H1 (cell line): ENCODE measurements around the gene CTSA. TPM values are rescaled to one million over a fixed set of nuclear protein-coding genes. Genes with fewer than 3 reads are reported as not detected.

Source experiments
- HDAC2 ChIP-seq, 2 experiments: fragments of 300-600 bp in 1 of 2; sonication (generic) in 1 of 2; IDR thresholded peaks; 2 replicates each; pipeline ENCODE4 v1.6.1; 2011 to 2012; ENCODE audit warnings: low read depth in 2 of 2, low read length in 2 of 2, mild to moderate bottlenecking in 2 of 2, moderate library complexity in 2 of 2, borderline replicate concordance in 1 of 2, inconsistent platforms in 1 of 2
- RAD21 ChIP-seq, 2 experiments: IDR thresholded peaks in 1 of 2; conservative IDR thresholded peaks in 1 of 2; 2 replicates each; pipeline ENCODE4 v1.6.1; 2011; ENCODE audit warnings: low read depth in 2 of 2, low read length in 2 of 2, improper control_type of control experiment in 1 of 2, inconsistent platforms in 1 of 2, mild to moderate bottlenecking in 1 of 2, moderate library complexity in 1 of 2
- polyA plus RNA-seq, 7 experiments: library from polyadenylated mRNA; depleted of rRNA in 3 of 7; stranded (reverse) in 5 of 7; unstranded in 2 of 7; fragments of >200 nt in 5 of 7; fragments of 200-250 nt in 2 of 7; gene quantifications; 1 replicate in 5 of 7; 2 replicates in 1 of 7; 4 replicates in 1 of 7; pipeline versions ENCODE4 v1.2.1 to v1.2.3, GENCODE V29; 2011 to 2013; ENCODE audit warnings: missing spikeins in 2 of 7, mixed read lengths in 2 of 7
- total RNA-seq: library from RNA; stranded (reverse); fragmentation: NEBNext Ultra II Directional; extraction: Animal tissue kit (Norgen Biotek cat#: 25700); gene quantifications from 2 replicates; pipeline ENCODE4 v1.2.1, GENCODE V29; 2021
- TF ChIP-seq, protein P1 (sequence below): fragments of 300-600 bp; sonication (generic); IDR thresholded peaks from 2 replicates; pipeline ENCODE4 v1.7.1; 2012; ENCODE audit warnings: low read length, moderate library complexity, mild to moderate bottlenecking, inconsistent platforms; ENCODE audit not compliant: insufficient replicate concordance
- TF ChIP-seq, protein P2 (sequence below): IDR thresholded peaks from 2 replicates; pipeline ENCODE4 v1.6.1; 2012; ENCODE audit warnings: inconsistent platforms
- TF ChIP-seq, protein P3 (sequence below): IDR thresholded peaks from 2 replicates; pipeline ENCODE4 v1.6.1; 2011; ENCODE audit warnings: low read depth, mild to moderate bottlenecking, low read length; ENCODE audit not compliant: insufficient read depth

Gene CTSA
- total and polyA plus RNA-seq, 2 of the 8 experiments (the other 6 are each of a cell fraction or from before 2014, with no cell fraction given) = 49.7 to 74.0 TPM

DNA sequence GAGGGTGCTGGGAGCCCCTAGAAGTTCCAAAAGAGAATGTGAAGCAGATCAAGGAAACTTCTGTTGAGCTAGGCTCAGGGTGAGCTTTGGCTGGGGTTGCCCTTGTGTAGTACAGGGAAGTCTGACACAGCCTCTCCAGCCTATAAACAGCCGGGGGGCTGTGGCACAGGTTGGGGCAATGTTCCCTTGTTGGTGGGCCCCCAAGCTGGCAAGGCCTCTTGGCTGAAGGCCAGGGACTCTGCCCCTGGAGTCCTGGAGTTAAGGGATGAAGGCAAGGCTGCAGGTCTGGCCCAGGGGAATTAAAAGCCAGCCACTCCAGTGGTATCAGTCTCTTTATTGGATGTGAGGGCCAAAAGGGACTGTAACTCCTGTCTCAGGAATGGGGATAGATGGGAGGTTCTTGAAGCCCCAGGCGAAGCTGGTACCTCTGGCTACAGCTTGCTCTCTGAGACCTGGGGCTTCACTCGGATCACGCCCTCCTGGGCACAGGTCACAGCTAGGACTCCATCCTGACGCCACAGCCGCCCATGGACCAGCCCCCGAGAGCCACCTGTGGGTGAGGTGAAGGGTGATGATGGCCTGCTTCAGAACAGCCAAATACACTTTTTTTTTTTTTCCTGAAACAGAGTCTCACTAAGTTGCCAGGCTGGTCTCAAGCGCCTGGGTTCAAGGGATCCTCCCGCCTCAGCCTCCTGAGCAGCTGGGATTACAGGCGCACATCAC, 49.6 kb upstream of the CTSA start (continued):
- TF ChIP-seq, protein P1, sequence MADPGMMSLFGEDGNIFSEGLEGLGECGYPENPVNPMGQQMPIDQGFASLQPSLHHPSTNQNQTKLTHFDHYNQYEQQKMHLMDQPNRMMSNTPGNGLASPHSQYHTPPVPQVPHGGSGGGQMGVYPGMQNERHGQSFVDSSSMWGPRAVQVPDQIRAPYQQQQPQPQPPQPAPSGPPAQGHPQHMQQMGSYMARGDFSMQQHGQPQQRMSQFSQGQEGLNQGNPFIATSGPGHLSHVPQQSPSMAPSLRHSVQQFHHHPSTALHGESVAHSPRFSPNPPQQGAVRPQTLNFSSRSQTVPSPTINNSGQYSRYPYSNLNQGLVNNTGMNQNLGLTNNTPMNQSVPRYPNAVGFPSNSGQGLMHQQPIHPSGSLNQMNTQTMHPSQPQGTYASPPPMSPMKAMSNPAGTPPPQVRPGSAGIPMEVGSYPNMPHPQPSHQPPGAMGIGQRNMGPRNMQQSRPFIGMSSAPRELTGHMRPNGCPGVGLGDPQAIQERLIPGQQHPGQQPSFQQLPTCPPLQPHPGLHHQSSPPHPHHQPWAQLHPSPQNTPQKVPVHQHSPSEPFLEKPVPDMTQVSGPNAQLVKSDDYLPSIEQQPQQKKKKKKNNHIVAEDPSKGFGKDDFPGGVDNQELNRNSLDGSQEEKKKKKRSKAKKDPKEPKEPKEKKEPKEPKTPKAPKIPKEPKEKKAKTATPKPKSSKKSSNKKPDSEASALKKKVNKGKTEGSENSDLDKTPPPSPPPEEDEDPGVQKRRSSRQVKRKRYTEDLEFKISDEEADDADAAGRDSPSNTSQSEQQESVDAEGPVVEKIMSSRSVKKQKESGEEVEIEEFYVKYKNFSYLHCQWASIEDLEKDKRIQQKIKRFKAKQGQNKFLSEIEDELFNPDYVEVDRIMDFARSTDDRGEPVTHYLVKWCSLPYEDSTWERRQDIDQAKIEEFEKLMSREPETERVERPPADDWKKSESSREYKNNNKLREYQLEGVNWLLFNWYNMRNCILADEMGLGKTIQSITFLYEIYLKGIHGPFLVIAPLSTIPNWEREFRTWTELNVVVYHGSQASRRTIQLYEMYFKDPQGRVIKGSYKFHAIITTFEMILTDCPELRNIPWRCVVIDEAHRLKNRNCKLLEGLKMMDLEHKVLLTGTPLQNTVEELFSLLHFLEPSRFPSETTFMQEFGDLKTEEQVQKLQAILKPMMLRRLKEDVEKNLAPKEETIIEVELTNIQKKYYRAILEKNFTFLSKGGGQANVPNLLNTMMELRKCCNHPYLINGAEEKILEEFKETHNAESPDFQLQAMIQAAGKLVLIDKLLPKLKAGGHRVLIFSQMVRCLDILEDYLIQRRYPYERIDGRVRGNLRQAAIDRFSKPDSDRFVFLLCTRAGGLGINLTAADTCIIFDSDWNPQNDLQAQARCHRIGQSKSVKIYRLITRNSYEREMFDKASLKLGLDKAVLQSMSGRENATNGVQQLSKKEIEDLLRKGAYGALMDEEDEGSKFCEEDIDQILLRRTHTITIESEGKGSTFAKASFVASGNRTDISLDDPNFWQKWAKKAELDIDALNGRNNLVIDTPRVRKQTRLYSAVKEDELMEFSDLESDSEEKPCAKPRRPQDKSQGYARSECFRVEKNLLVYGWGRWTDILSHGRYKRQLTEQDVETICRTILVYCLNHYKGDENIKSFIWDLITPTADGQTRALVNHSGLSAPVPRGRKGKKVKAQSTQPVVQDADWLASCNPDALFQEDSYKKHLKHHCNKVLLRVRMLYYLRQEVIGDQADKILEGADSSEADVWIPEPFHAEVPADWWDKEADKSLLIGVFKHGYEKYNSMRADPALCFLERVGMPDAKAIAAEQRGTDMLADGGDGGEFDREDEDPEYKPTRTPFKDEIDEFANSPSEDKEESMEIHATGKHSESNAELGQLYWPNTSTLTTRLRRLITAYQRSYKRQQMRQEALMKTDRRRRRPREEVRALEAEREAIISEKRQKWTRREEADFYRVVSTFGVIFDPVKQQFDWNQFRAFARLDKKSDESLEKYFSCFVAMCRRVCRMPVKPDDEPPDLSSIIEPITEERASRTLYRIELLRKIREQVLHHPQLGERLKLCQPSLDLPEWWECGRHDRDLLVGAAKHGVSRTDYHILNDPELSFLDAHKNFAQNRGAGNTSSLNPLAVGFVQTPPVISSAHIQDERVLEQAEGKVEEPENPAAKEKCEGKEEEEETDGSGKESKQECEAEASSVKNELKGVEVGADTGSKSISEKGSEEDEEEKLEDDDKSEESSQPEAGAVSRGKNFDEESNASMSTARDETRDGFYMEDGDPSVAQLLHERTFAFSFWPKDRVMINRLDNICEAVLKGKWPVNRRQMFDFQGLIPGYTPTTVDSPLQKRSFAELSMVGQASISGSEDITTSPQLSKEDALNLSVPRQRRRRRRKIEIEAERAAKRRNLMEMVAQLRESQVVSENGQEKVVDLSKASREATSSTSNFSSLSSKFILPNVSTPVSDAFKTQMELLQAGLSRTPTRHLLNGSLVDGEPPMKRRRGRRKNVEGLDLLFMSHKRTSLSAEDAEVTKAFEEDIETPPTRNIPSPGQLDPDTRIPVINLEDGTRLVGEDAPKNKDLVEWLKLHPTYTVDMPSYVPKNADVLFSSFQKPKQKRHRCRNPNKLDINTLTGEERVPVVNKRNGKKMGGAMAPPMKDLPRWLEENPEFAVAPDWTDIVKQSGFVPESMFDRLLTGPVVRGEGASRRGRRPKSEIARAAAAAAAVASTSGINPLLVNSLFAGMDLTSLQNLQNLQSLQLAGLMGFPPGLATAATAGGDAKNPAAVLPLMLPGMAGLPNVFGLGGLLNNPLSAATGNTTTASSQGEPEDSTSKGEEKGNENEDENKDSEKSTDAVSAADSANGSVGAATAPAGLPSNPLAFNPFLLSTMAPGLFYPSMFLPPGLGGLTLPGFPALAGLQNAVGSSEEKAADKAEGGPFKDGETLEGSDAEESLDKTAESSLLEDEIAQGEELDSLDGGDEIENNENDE = no peak
- TF ChIP-seq RAD21 (IDR thresholded peaks at IDR 0.05 in 1 of 2, conservative IDR thresholded peaks at IDR 0.05 in 1 of 2; ENCODE audit: low read depth in 2 of 2, low read length in 2 of 2) = no peak
- TF ChIP-seq, protein P2, sequence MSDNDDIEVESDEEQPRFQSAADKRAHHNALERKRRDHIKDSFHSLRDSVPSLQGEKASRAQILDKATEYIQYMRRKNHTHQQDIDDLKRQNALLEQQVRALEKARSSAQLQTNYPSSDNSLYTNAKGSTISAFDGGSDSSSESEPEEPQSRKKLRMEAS = no peak
- TF ChIP-seq, protein P3, sequence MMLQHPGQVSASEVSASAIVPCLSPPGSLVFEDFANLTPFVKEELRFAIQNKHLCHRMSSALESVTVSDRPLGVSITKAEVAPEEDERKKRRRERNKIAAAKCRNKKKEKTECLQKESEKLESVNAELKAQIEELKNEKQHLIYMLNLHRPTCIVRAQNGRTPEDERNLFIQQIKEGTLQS = no peak
- no peak for TF ChIP-seq HDAC2 (IDR thresholded peaks at IDR 0.05; ENCODE audit: borderline replicate concordance in 1 of 2, low read depth in 2 of 2, low read length in 2 of 2)
